H1 (cell line): ENCODE results near the gene PRKCH. TPM values are rescaled to one million over a fixed set of nuclear protein-coding genes. Genes with fewer than 3 reads are reported as not detected.

Experiments used
- KDM1A ChIP-seq: fragments of 200-600, 300-600 bp; sonication (generic); IDR thresholded peaks from 2 replicates; pipeline ENCODE4 v1.7.1; 2016; ENCODE audit warnings: mild to moderate bottlenecking, low read length, borderline replicate concordance
- SUZ12 ChIP-seq: fragments of 200-600 bp; sonication (generic); IDR thresholded peaks from 2 replicates; pipeline ENCODE4 v1.6.1; 2012; ENCODE audit warnings: mild to moderate bottlenecking, inconsistent platforms, low read length, moderate library complexity, mixed read lengths
- TAF1 ChIP-seq: IDR thresholded peaks from 2 replicates; pipeline ENCODE4 v1.6.1; 2011; ENCODE audit warnings: mild to moderate bottlenecking, low read depth, low read length
- polyA plus RNA-seq, 7 experiments: library from polyadenylated mRNA; depleted of rRNA in 3 of 7; stranded (reverse) in 5 of 7; unstranded in 2 of 7; fragments of >200 nt in 5 of 7; fragments of 200-250 nt in 2 of 7; gene quantifications; 1 replicate in 5 of 7; 2 replicates in 1 of 7; 4 replicates in 1 of 7; pipeline versions ENCODE4 v1.2.1 to v1.2.3, GENCODE V29; 2011 to 2013; ENCODE audit warnings: missing spikeins in 2 of 7, mixed read lengths in 2 of 7
- total RNA-seq: library from RNA; stranded (reverse); fragmentation: NEBNext Ultra II Directional; extraction: Animal tissue kit (Norgen Biotek cat#: 25700); gene quantifications from 2 replicates; pipeline ENCODE4 v1.2.1, GENCODE V29; 2021

Gene PRKCH
- total and polyA plus RNA-seq, 2 of the 8 experiments (the other 6 are each of a cell fraction or from before 2014, with no cell fraction given) = 6.4 to 7.0 TPM

- TF ChIP-seq SUZ12 (no peak), TAF1 (no peak), KDM1A (no peak)
These were observed 208.9 kb downstream of the PRKCH start (continued) for GRCh38 chr14:61530296-61530695.
